Activated naive CD4-positive, alpha-beta T cell treated with anti-CD3 and anti-CD28 coated beads, Interleukin-2, amount 10 ng/mL, durations not matched to agents 7 days and 5 days (primary cell): ENCODE data around the gene SH3GLB1.

Source experiments
- CTCF ChIA-PET: fragments of 350-600 bp; sonication (Branson Sonifier 250); formaldehyde crosslinking; loops from one replicate; lab custom pipeline; 2021; ENCODE audit warnings: antibody characterized with exemption; lab: Charles Lee
- DNase-seq: peaks from one replicate; pipeline ENCODE4 v3.0.0-alpha.2; 2020
- H3K27ac Mint-ChIP-seq: one replicate; pipeline ENCODE4 v1.8.0; 2021; ENCODE audit warnings: mild to moderate bottlenecking, moderate library complexity, mixed read lengths
- H3K27me3 Mint-ChIP-seq: one replicate; pipeline ENCODE4 v1.8.0; 2021; ENCODE audit warnings: mild to moderate bottlenecking, mixed read lengths
- H3K36me3 Mint-ChIP-seq: one replicate; pipeline ENCODE4 v1.8.0; 2021; ENCODE audit warnings: mixed read lengths
- H3K4me1 Mint-ChIP-seq: one replicate; pipeline ENCODE4 v1.8.0; 2021; ENCODE audit warnings: mixed read lengths
- H3K4me3 Mint-ChIP-seq: one replicate; pipeline ENCODE4 v1.8.0; 2021; ENCODE audit warnings: mild to moderate bottlenecking, moderate library complexity, mixed read lengths
- H3K9me3 Mint-ChIP-seq: one replicate; pipeline ENCODE4 v1.8.0; 2021; ENCODE audit warnings: mixed read lengths

Gene SH3GLB1

GRCh38 chr1:86706018-86706635, 1.8 kb downstream of the SH3GLB1 start:
- Mint-ChIP-seq H3K36me3 (peaks cover 11% of the 10 kb centered on the region), H3K27me3 (no peaks in the 10 kb centered on the region), H3K4me3 (peak overlapping the region; percentile 96), H3K9me3 (no peaks in the 10 kb centered on the region), H3K4me1 (peaks cover 45% of the 10 kb centered on the region), H3K27ac (peak overlapping the region; percentile 72)
- CTCF ChIA-PET = interaction anchor here (0.8 to 2.6 kb wide), 6 partner anchors 9 to 75 kb away, joined by 3 to 8 read pairs (median 3); no protein-coding TSS in a partner anchor
- DNase-seq = no peak

DNA sequence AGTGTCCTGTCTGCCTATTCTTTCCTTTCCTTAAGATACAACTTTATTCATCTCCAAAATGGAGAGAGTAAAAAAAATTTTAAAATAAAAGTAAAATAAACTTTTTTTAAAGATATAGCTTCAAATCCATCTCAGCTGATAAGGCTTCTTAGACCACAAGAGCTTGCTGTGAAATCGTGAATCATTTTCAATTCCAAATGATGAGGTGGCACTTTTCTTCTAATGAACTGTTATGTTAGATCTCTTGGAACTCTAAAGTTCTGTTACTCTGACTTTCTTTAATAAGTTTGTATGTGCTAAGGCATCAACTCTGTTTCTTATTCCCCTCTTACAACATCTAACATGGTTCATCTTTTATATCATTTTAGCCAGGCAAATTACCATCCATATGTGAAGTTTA, 4.5 kb downstream of the SH3GLB1 start:
- H3K9me3 Mint-ChIP-seq = no peaks in the 10 kb centered on the region
- no peaks in the 10 kb centered on the region for H3K27me3 Mint-ChIP-seq
- no peak for DNase-seq
- peaks cover 34% of the 10 kb centered on the region for H3K4me1 Mint-ChIP-seq
- no peak overlapping the region for H3K27ac Mint-ChIP-seq
- CTCF ChIA-PET = no interaction called here
- H3K4me3 Mint-ChIP-seq = no peak overlapping the region
- H3K36me3 Mint-ChIP-seq = peaks cover 11% of the 10 kb centered on the region

- DNase-seq = no peak
- CTCF ChIA-PET = no interaction called here
Measured at GRCh38 chr1:86712088-86712860, 7.9 kb downstream of the SH3GLB1 start.

GRCh38 chr1:86713477-86713876, 9.1 kb downstream of the SH3GLB1 start:
- Mint-ChIP-seq H3K27ac (no peak overlapping the region), H3K4me1 (peaks cover 25% of the 10 kb centered on the region), H3K9me3 (no peaks in the 10 kb centered on the region), H3K27me3 (no peaks in the 10 kb centered on the region), H3K4me3 (no peak overlapping the region), H3K36me3 (peaks cover 12% of the 10 kb centered on the region)
- DNase-seq = no peak
- CTCF ChIA-PET = interaction anchor here (1.4 kb wide), 1 partner anchor 9 kb away, joined by 5 read pairs; the partner anchor contains the start of gene SH3GLB1

More at GRCh38 chr1:86712088-86712860, 7.9 kb downstream of the SH3GLB1 start:
- no peak overlapping the region for H3K4me3 Mint-ChIP-seq
- no peak overlapping the region for H3K27ac Mint-ChIP-seq
- H3K27me3 Mint-ChIP-seq = no peaks in the 10 kb centered on the region
- no peaks in the 10 kb centered on the region for H3K9me3 Mint-ChIP-seq
- H3K4me1 Mint-ChIP-seq = peaks cover 30% of the 10 kb centered on the region
- peaks cover 13% of the 10 kb centered on the region for H3K36me3 Mint-ChIP-seq

DNA sequence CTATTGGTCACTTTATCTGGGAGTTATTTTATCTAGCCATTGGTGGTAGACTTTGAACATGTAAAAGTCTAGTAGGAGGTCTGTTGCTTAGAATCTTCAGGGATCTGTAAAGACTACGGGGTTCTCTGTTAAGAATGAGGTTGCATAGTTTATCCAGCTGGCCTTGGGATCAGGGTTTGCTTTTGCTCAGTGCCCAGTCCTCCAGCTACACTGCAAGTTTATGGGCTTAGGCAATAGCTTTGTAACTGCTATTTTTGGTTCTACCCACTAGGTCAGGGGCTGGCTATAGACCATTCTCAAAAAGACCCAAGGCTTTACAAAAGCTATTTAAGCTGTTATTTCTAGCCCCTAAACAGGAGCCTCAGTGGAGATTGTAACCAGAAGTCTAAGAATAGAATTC, 9.8 kb downstream of the SH3GLB1 start:
- no peak overlapping the region for H3K27ac Mint-ChIP-seq
- CTCF ChIA-PET = interaction anchor here (1.4 kb wide), 1 partner anchor 9 kb away, joined by 5 read pairs; the partner anchor contains the start of gene SH3GLB1
- peaks cover 22% of the 10 kb centered on the region for H3K4me1 Mint-ChIP-seq

DNA sequence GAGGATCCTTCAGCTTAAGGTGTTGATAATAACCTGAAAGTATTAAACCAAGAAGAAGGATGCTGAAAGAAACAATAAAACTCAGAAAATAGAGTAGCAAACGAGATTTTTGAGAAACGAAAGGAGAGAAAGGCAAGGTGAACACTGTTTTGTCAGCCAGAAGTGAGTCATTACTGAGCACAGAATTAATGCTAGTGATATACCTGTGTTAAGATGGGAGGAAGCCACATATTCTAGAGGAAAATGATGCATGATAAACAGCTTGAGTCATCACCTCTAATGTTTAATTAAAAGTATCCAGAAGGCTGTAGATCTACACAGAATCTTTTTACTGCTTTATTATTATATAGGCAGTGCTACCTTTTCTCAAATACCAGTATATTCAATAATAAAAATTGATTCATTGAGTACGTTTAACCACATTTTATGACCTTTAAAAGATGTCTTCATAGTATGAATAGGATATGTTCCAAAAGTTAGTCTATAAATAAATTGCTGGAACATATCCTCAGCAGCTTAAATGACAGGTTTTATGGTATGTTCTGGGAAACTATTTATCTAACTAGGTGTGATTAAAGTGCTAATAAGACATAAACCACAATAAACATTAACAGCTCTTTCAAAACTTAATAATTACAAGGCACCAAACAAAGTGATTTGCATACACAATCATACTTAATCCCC, 10.3 kb downstream of the SH3GLB1 start:
- no peaks in the 10 kb centered on the region for H3K9me3 Mint-ChIP-seq
- peaks cover 12% of the 10 kb centered on the region for H3K36me3 Mint-ChIP-seq
- CTCF ChIA-PET = interaction anchor here (0.9 to 1.4 kb wide), 2 partner anchors 9 to 10 kb away, joined by 3 to 5 read pairs; partner anchors contain the start of gene SH3GLB1
- peaks cover 19% of the 10 kb centered on the region for H3K4me1 Mint-ChIP-seq
- no peaks in the 10 kb centered on the region for H3K27me3 Mint-ChIP-seq
- H3K27ac Mint-ChIP-seq = no peak overlapping the region
- H3K4me3 Mint-ChIP-seq = no peak overlapping the region
- DNase-seq = no peak

More for the DNA sequence above, 9.8 kb downstream of the SH3GLB1 start:
- H3K4me3 Mint-ChIP-seq = no peak overlapping the region
- peaks cover 12% of the 10 kb centered on the region for H3K36me3 Mint-ChIP-seq
- no peaks in the 10 kb centered on the region for H3K9me3 Mint-ChIP-seq
- no peaks in the 10 kb centered on the region for H3K27me3 Mint-ChIP-seq
- no peak for DNase-seq

DNA sequence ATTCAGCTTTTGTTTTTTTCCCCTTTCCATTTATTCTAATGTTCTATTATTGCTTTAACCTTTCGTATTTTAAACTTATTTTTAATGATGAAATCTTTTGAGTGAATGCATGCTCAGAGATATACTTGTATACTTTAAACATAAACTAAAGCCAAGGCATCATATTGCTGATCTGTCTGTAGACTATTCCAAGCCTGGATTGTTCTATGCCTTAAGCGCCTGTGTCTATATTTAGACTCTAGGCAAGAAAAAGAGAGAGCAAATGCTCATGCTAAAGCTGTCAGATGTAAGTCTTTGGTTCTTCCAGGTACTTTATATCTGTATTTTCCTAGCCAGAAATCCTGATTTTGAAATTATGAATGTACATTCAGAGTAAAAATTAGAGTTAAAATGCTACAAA, 14.4 kb downstream of the SH3GLB1 start:
- no peak for DNase-seq
- no peak overlapping the region for H3K27ac Mint-ChIP-seq
- peaks cover 14% of the 10 kb centered on the region for H3K4me1 Mint-ChIP-seq
- H3K36me3 Mint-ChIP-seq = peaks cover 24% of the 10 kb centered on the region
- no peaks in the 10 kb centered on the region for H3K27me3 Mint-ChIP-seq
- no peaks in the 10 kb centered on the region for H3K9me3 Mint-ChIP-seq
- CTCF ChIA-PET = interaction anchor here (0.6 to 2.3 kb wide), 3 partner anchors 13 to 607 kb away, joined by 3 to 8 read pairs (median 4); partner anchors contain the start of gene SH3GLB1
- no peak overlapping the region for H3K4me3 Mint-ChIP-seq

DNA sequence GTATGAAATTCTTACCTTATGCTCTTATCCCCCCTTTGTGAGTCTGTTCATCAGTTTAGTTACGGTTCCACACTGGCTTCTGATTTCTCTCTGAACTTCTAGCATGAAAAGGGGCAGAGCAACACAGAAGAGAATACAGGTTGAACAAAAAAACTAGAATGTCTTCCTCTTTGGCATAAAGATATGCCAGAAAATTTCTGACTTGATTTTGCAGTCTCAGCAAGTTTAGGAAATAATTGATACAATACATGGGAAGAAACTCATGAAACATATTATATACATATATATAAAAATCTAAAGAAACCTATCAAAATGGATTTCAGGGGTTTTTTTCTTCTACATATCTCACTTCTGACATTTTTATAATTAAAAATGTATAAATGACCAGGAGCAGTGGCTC, 27.0 kb downstream of the SH3GLB1 start:
- H3K9me3 Mint-ChIP-seq = no peaks in the 10 kb centered on the region
- no peak overlapping the region for H3K4me3 Mint-ChIP-seq
- H3K27ac Mint-ChIP-seq = no peak overlapping the region
- H3K36me3 Mint-ChIP-seq = peaks cover 40% of the 10 kb centered on the region
- CTCF ChIA-PET = interaction anchor here (1.7 kb wide), 1 partner anchor 26 kb away, joined by 6 read pairs; the partner anchor contains the start of gene SH3GLB1
- no peak for DNase-seq
- no peaks in the 10 kb centered on the region for H3K27me3 Mint-ChIP-seq
- no peaks in the 10 kb centered on the region for H3K4me1 Mint-ChIP-seq

- no peak overlapping the region for H3K27ac Mint-ChIP-seq
- CTCF ChIA-PET = interaction anchor here (0.7 to 1.0 kb wide), 2 partner anchors 27 to 29 kb away, joined by 3 to 4 read pairs; partner anchors contain the start of gene SH3GLB1
- H3K4me3 Mint-ChIP-seq = no peak overlapping the region
- H3K27me3 Mint-ChIP-seq = no peaks in the 10 kb centered on the region
- H3K36me3 Mint-ChIP-seq = peaks cover 42% of the 10 kb centered on the region
- H3K4me1 Mint-ChIP-seq = peaks cover 2% of the 10 kb centered on the region
- DNase-seq = no peak
- H3K9me3 Mint-ChIP-seq = no peaks in the 10 kb centered on the region
Measured at GRCh38 chr1:86733340-86733739, 29.0 kb downstream of the SH3GLB1 start.

DNA sequence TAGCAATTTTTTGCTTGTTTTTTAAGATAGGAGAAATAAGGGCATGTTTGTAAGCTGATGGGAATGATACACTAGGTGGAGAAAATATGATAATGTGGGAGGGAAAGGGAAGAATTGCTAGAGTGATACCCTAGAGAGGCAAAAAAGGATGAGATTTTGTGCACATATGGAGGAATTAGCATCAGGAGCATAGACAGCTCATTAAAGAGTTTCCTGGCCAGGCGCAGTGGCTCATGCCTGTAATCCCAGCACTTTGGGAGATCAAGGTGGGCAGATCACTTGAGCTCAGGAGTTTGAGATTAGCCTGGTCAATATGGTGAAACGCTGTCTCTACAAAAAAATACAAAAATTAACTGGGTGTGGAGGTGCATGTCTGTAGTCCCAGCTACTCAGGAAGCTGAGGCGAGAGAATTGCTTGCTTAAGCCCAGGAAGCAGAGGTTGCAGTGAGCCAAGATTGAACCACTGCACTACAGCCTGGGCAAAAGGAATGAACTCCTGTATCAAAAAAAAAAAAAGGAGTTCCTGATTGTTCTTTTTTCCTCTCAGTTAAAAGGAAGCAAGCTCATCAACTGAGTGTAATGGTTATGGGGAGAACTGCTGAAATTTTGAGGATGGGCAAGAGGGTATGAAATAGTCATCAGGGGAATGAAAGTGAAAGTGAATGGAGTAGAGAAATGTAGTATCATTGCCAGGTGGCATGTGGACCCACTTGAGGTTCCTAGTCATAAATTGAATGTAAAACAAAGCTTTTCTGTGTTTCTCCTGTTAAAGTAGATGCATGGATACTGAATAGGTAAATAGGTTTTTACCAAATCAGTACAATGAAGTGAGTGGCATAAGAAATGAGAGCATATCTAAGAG, 35.5 kb downstream of the SH3GLB1 start:
- DNase-seq = peak; percentile 38
- Mint-ChIP-seq H3K27me3 (no peaks in the 10 kb centered on the region), H3K36me3 (peaks cover 32% of the 10 kb centered on the region), H3K27ac (no peak overlapping the region), H3K4me1 (peaks cover 2% of the 10 kb centered on the region), H3K4me3 (no peak overlapping the region), H3K9me3 (no peaks in the 10 kb centered on the region)
- CTCF ChIA-PET = interaction anchor here (0.6 to 1.2 kb wide), 2 partner anchors 25 to 240 kb away, joined by 3 read pairs; no protein-coding TSS in a partner anchor

DNA sequence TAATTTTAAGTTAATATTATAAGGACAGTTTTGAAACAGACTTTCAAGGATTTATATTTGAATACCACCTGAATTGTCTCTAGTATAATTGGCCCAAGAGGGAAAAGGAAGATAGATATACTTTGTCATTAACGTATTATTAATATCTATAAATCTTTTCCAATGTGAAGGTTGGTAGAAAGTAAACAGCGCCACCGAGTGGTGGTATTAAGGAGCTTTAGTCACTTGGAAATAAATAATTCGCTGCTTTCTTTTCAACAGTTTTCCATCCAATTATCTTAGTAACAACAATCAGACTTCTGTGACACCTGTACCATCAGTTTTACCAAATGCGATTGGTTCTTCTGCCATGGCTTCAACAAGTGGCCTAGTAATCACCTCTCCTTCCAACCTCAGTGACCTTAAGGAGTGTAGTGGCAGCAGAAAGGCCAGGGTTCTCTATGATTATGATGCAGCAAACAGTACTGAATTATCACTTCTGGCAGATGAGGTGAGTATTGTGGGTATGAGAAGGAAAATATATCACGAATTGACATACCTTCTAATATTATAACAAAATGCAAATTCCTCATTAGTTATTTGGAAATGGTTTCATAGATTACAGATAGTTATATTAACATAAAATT, 37.7 kb downstream of the SH3GLB1 start:
- no peak overlapping the region for H3K27ac Mint-ChIP-seq
- H3K4me3 Mint-ChIP-seq = no peak overlapping the region
- H3K4me1 Mint-ChIP-seq = peaks cover 2% of the 10 kb centered on the region
- CTCF ChIA-PET = interaction anchor here (0.6 to 2.3 kb wide), 5 partner anchors 10 to 268 kb away, joined by 3 to 6 read pairs (median 4); partner anchors contain the start of gene SH3GLB1
- H3K9me3 Mint-ChIP-seq = no peaks in the 10 kb centered on the region
- H3K27me3 Mint-ChIP-seq = no peaks in the 10 kb centered on the region
- H3K36me3 Mint-ChIP-seq = peaks cover 22% of the 10 kb centered on the region
- DNase-seq = peak; percentile 51

DNA sequence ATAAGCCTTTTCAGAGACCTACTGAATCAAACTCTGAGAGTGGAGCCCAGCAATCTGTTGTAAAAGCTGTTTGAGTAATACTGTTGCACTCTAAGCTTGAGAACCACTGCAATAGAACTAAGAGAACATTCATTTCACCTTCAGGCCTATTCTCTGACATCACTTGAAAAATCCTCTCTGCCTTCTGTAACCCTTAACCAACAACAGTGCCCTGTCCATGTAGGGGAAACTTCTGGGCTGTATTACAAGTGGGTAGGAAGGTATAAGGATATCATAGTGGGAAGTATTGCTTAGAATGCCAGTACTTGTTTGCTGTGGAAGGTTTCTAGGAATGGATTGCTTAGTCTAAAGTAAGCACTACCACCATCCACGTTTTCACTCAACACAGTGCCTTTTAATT, 42.9 kb downstream of the SH3GLB1 start:
- CTCF ChIA-PET = no interaction called here
- no peak for DNase-seq
- Mint-ChIP-seq H3K4me1 (no peaks in the 10 kb centered on the region), H3K9me3 (no peaks in the 10 kb centered on the region), H3K27me3 (no peaks in the 10 kb centered on the region), H3K36me3 (peaks cover 16% of the 10 kb centered on the region), H3K27ac (no peak overlapping the region), H3K4me3 (no peak overlapping the region)
